Left kidney (tissue), 1 donor: ENCODE results near the gene ATP13A5. TPM values are rescaled to one million over a fixed set of nuclear protein-coding genes. Genes with fewer than 3 reads are reported as not detected.

Source experiments
- polyA plus RNA-seq: library from polyadenylated mRNA; unstranded; fragments of 120-200 nt; gene quantifications from one replicate; pipeline ENCODE4 v1.2.1, GENCODE V29; 2013; ENCODE audit not compliant: insufficient read length

The ATP13A5 gene
- polyA plus RNA-seq, 1 donor: 0.22 TPM

Other genes starting within 250 kb of the ATP13A5 start
- 3.6 TPM for gene PLAAT1, start 137.5 kb downstream of the ATP13A5 start, polyA plus RNA-seq
- gene ATP13A4, start 176.1 kb upstream of the ATP13A5 start, polyA plus RNA-seq: 1.3 TPM
- gene OPA1, start 214.5 kb upstream of the ATP13A5 start, polyA plus RNA-seq: 86.4 TPM